Activated CD8-positive, alpha-beta memory T cell treated with anti-CD3 and anti-CD28 coated beads, Interleukin-2, amount 50 U/mL, for 1 hour (primary cell): ENCODE measurements around the gene CYP17A1.
A peak's percentile ranks its signal among the peaks of the same experiment; 100 is the strongest.
"Not testable (repeated sequence)": the region's sequence is repeated elsewhere in the genome, so short reads cannot be mapped to it uniquely, and the experiment has no call there.

Experiments
- DNase-seq: peaks from one replicate; pipeline ENCODE4 v3.0.0-alpha.2; 2020; ENCODE audit errors: extremely low read depth

Gene CYP17A1

GRCh38 chr10:102835007-102835482 is 2.2 kb downstream of the CYP17A1 start:
- peak; percentile 32 for DNase-seq

GRCh38 chr10:102834143-102834542 is 3.1 kb downstream of the CYP17A1 start:
- DNase-seq, result no peak

- DNase-seq, result no peak
Observed at GRCh38 chr10:102832987-102833386, 4.2 kb downstream of the CYP17A1 start.

DNA sequence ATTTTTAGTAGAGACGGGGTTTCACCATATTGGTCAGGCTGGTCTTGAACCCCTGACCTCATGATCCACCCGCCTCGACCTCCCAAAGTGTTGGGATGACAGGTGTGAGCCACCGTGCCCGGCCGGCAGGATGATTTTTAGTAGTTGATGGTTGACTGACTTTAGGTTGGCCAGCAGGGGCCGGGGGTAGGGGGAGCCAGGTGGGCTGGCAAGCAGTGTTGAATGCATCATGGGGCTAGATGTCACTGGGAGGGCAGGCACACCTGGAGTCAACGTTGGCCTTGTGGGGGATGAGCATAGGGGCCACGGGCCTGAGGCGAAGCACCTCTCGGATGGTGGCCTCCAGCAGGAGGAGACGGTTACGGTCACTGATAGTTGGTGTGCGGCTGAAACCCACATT is 5.0 kb downstream of the CYP17A1 start:
- DNase-seq, result no peak

- no peak for DNase-seq
Observed at GRCh38 chr10:102831322-102832071, 5.7 kb downstream of the CYP17A1 start.

DNA sequence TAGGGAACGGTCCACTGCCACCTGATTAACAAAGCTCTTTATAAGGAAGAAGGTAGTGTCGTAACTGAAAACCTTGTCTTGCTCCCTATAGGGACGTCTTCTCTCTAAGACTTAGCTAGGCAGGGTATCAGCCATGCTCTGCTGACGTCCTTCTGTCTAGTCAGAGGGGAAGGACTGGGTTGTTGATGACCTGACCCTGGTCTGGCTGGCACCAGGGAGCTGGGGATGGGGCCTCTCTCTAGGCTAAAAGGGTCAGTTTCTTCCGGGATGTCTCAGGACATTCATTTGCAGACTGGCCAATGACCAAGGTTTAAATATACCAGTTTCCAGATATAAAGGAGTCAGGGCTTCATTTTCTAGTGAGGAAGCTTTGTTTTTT is 9.6 kb downstream of the CYP17A1 start:
- no peak for DNase-seq

DNA sequence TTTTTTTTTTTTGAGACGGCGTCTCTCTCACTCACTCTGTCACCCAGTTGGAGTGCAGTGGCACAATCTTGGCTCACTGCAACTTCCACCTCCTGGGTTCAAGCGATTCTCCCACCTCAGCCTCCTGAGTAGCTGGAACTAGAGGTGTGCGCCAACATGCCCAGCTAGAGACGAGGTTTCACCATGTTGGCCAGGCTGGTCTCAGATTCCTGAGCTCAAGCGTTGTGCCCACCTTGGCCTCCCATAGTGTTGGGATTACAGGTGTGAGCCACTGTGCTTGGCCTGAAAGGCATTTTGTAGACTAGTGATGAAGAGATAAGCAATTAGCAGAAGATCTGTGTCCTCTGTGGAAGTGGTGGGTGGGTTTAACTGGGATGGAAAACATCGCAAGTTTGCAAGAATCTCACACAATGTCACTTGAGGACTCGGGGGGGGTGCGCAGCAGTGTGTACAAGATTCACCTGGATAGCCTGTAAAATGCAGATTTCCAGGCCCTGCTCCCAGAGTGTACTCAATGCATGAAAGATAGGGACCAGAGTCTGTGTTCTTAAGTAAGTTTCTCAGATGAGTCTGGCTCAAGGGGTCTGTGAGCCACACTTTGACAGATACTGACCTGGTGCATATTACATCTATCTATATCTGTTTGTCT is 10.9 kb downstream of the CYP17A1 start:
- no peak for DNase-seq

GRCh38 chr10:102824664-102825063 is 12.5 kb downstream of the CYP17A1 start:
- no peak for DNase-seq

GRCh38 chr10:102822222-102822621 is 15.0 kb downstream of the CYP17A1 start:
- DNase-seq, result no peak

GRCh38 chr10:102820008-102820407 is 17.2 kb downstream of the CYP17A1 start:
- not testable (repeated sequence) for DNase-seq

GRCh38 chr10:102819054-102819453 is 18.2 kb downstream of the CYP17A1 start:
- DNase-seq, result no peak

GRCh38 chr10:102817175-102817574 is 20.0 kb downstream of the CYP17A1 start:
- DNase-seq, result no peak

DNA sequence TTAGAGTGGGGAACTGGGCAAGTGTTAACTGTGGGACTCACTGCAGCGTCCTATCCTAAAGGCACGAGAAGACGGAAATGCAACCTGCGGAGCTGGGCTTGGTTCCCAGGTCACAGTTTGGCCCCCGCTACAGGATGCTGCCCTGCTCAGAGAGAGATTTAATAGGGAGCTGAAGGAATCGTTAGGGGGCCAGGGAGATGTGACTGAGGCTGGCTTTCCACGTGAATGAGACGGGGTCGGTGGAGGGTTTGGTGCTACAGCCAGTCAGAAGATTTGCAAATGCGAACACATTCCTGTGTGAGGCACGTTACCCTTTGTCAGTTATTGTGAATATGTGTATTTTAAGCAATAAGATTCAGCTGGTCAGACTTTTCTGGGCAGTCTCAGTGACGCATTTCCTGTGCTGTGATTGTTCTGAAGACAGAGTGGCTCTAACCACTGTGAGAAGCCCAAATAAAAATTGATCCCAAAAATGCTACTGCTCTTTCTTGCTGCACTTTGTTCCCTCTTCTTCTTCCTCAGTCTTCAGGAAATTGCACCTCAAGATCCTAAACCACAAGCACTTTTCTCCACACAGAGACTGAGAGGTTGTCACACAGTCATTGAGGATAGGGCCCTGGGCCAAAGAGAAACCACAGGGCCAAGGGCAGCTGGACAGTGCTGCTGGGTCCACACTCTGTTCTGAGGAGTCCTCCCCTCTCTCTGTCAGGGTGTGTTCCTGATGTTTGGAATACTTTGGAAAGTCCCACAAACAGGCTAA is 21.2 kb downstream of the CYP17A1 start:
- no peak for DNase-seq

- no peak for DNase-seq
Observed at GRCh38 chr10:102814873-102815661, 22.1 kb downstream of the CYP17A1 start.

DNA sequence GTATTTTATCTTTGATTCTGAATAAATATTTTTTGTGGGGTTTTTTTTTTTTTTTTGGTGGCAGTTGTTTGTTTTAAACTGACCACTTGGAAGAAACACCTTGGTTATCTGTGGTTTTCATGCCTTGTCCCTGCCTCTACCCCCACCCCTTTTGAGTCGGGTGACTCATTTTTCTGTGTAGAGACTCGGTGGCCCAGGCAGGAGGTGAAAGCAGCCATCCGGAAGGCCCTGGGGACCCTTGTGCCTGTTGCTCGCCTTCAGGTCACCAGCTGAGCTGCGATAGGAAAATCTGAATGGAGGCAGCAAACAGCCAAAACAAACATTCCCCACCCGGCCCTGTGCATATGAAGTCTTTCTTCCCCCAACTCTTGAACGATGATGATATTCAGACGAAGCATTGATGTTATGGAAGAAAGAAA is 22.8 kb downstream of the CYP17A1 start:
- no peak for DNase-seq

DNA sequence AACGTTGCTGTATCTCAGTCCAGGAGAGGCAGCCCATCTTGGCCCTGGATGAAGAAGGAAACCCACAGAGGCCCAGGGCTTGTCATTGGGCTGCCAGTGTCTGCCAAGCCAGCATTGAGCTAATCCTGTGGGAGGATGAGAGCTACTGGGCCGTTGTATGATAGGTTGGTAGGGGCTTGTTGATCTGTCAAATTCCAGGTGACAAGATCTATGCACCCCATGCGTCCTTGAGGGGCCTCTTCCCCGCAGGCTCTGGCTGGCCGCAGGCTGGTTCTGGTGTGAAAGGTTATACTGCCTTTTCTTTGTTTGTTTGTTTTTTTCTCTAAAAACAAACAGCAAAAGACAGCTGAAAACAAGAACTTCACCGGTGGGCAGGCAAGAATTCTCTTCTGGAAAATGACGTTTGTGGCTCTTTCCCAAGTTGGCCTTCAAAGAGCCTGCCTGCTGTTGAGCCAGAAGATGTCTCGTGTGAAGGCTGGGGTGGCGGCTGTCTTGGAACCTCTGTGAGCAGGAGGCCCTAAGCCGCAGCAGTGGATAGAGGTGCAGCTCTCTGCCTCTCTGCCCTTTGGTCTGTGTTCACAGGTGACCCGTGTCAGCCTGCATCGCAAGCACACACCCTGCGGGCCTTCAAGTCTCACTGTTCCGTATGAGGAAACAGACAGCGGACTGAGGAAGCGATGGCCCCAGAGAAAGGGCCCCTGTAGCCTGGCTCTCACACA is 23.3 kb downstream of the CYP17A1 start:
- DNase-seq, result no peak

GRCh38 chr10:102813017-102813541 is 24.1 kb downstream of the CYP17A1 start:
- no peak for DNase-seq

- no peak for DNase-seq
Observed at GRCh38 chr10:102812231-102812876, 24.9 kb downstream of the CYP17A1 start.

DNA sequence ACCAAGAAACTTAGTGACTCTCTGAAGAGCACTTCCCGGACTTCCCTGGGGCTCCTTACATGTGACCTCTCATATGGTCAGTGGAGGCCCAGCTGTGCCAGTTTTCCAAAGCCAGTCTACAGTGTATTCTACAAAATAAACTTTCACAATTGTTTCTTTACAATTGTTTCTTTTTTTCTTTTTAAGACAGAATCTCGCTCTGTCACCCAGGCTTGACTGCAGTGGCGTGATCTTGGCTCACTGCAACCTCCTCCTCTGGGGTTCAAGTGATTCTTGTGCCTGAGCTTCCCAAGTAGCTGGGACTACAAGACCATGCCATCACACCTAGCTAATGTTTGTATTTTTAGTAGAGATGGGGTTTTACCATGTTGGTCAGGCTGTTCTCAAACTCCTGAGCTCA is 25.9 kb downstream of the CYP17A1 start:
- no peak for DNase-seq

DNA sequence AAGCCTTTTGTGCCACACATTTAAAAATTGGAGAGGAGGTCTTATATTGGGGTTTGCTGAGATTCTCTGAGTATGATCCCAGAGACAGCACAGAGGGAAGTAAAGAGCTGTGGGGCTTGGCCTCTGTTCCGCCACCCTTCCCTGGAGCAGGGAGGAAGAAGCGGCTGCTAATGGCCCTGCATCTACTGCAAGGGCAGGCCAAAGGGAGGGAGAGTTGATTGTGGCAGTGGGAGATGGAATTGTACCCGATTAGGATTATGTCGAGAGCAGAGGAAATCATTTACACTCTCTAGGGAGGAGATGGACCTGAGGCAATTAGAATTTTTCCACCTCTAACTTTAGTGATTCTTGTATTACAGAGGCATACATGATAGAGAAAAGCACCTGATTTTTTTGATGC is 28.8 kb downstream of the CYP17A1 start:
- no peak for DNase-seq
